HepG2 (cell line): Measurements from ENCODE around the gene CDCA5. TPM values are rescaled to one million over a fixed set of nuclear protein-coding genes. Genes with fewer than 3 reads are reported as not detected.

ENCODE experiments used
- ATAC-seq: fragments of 200-7000 bp; cut with Tn5 transposase; 3 replicates; pipeline ENCODE4 v1.9.1; 2020; ENCODE audit warnings: mild to moderate bottlenecking, moderate library complexity
- BruUV-seq: library from RNA; stranded (reverse); fragments of 400-500 nt; replicated peaks from 2 replicates; lab custom pipeline; 2021; lab: Mats Ljungman, UMichigan
- CTCF ChIA-PET: fragments of 300-600 bp; formaldehyde crosslinking; extraction: SDS; loops from one replicate; lab custom pipeline; 2021; ENCODE audit warnings: low total read pairs, inconsistent platforms, low intra/inter-chr PET ratio; lab: Yijun Ruan, JAX
- POLR2A ChIA-PET: fragments of 350-600 bp; sonication (Branson Sonifier 250); formaldehyde crosslinking; loops from one replicate; lab custom pipeline; 2020; ENCODE audit warnings: antibody characterized with exemption, inconsistent platforms; lab: Yijun Ruan, JAX
- DNase-seq: peaks from one replicate; pipeline ENCODE4 v3.0.0-alpha.2; 2015; ENCODE audit warnings: low spot score
- FAIRE-seq: peaks from 3 replicates; lab custom pipeline; 2011; peaks lifted over from hg19 to GRCh38; lab: Jason Lieb, UNC
- H2AFZ ChIP-seq: one replicate; pipeline ENCODE4 v1.6.1; 2011; ENCODE audit warnings: low read length, inconsistent platforms
- H3K27ac ChIP-seq: fragments of 300-600 bp; 3 replicates; pipeline ENCODE4 v1.8.0; 2011; ENCODE audit warnings: mixed run types, mild to moderate bottlenecking, mixed read lengths, low read length, inconsistent platforms; ENCODE audit not compliant: insufficient read depth; ENCODE audit errors: extremely low read length
- H3K27me3 ChIP-seq, 2 experiments: fragments of 200-600 bp in 1 of 2; 2 replicates in 1 of 2; 3 replicates in 1 of 2; pipeline versions ENCODE4 v1.6.0 to v1.8.0; 2011; ENCODE audit warnings: low read length in 2 of 2, mild to moderate bottlenecking in 2 of 2, moderate library complexity in 2 of 2, inconsistent platforms in 1 of 2; ENCODE audit not compliant: insufficient read depth in 2 of 2, control insufficient read depth in 1 of 2
- H3K36me3 ChIP-seq, 2 experiments: fragments of 200-600 bp in 1 of 2; replicated peaks in 1 of 2; 2 replicates in 1 of 2; 3 replicates in 1 of 2; pipeline versions ENCODE4 v1.5.1 to v1.8.0; 2011; ENCODE audit warnings: low read length in 2 of 2, inconsistent platforms in 1 of 2; ENCODE audit not compliant: insufficient read depth in 2 of 2, control insufficient read depth in 1 of 2
- H3K4me1 ChIP-seq: 2 replicates; pipeline ENCODE4 v1.5.1; 2012; ENCODE audit warnings: low read length, inconsistent platforms; ENCODE audit not compliant: insufficient read depth
- H3K4me2 ChIP-seq: 2 replicates; pipeline ENCODE4 v1.6.0; 2011; ENCODE audit warnings: low read depth, low read length, inconsistent platforms
- H3K4me3 ChIP-seq, 3 experiments: fragments of 200-600 bp in 1 of 3; sonication (generic), shearing (Covaris generic) in 1 of 3; replicated peaks in 1 of 3; 2 replicates each; pipeline ENCODE4 v1.5.1; 2011 to 2016; ENCODE audit warnings: low read length in 3 of 3, inconsistent platforms in 2 of 3, low read depth in 2 of 3, mild to moderate bottlenecking in 2 of 3, control low read depth in 1 of 3, mixed read lengths in 1 of 3; ENCODE audit not compliant: insufficient read depth in 1 of 3
- H3K79me2 ChIP-seq: one replicate; pipeline ENCODE4 v1.6.1; 2011; ENCODE audit warnings: low read length, inconsistent platforms; ENCODE audit not compliant: insufficient read depth
- H3K9ac ChIP-seq: 2 replicates; pipeline ENCODE4 v1.6.0; 2011; ENCODE audit warnings: mild to moderate bottlenecking, low read depth, low read length, inconsistent platforms; ENCODE audit not compliant: insufficient read depth
- H3K9me3 ChIP-seq: 2 replicates; pipeline ENCODE4 v1.5.1; 2012; ENCODE audit warnings: mild to moderate bottlenecking, low read length
- H4K20me1 ChIP-seq: 2 replicates; pipeline ENCODE4 v1.6.0; 2011; ENCODE audit warnings: inconsistent platforms, mild to moderate bottlenecking, low read length, moderate library complexity; ENCODE audit not compliant: insufficient read depth
- AHR ChIP-seq: IDR thresholded peaks from 2 replicates; pipeline ENCODE4 v1.6.1; 2018; ENCODE audit warnings: missing genetic modification reagents, missing compliant biosample characterization
- ATF4 ChIP-seq, 2 experiments: fragments of 450-650 bp in 1 of 2; sonication (generic) in 1 of 2; formaldehyde crosslinking; IDR thresholded peaks; 2 replicates each; pipeline versions ENCODE4 v1.5.0 to v1.8.0; 2020 to 2022; ENCODE audit warnings: mild to moderate bottlenecking in 1 of 2, missing genetic modification reagents in 1 of 2
- CSRNP1 ChIP-seq: sonication (generic); formaldehyde crosslinking; IDR thresholded peaks from 2 replicates; pipeline ENCODE4 v1.8.1; 2023; ENCODE audit warnings: mild to moderate bottlenecking, missing genetic modification reagents
- HNRNPL ChIP-seq: fragments of 200-400 bp; formaldehyde crosslinking; IDR thresholded peaks from 2 replicates; pipeline ENCODE4 v1.6.1; 2017; ENCODE audit warnings: mild to moderate bottlenecking, low read depth, low read length
- MNT ChIP-seq: fragments of 450-650 bp; IDR thresholded peaks from 2 replicates; pipeline ENCODE4 v1.6.1; 2016
- POLR2A ChIP-seq, 2 experiments: IDR thresholded peaks; 2 replicates each; pipeline ENCODE4 v1.6.1; 2011; ENCODE audit warnings: low read depth in 2 of 2, low read length in 2 of 2, mild to moderate bottlenecking in 1 of 2, moderate library complexity in 1 of 2; ENCODE audit not compliant: insufficient read depth in 1 of 2
- POLR2AphosphoS2 ChIP-seq: IDR thresholded peaks from 2 replicates; pipeline ENCODE4 v1.6.1; 2011; ENCODE audit warnings: low read depth, low read length, improper control_type of control experiment
- RAD21 ChIP-seq: fragments of 450-650 bp; formaldehyde crosslinking; IDR thresholded peaks from 2 replicates; pipeline ENCODE4 v1.5.0; 2020; ENCODE audit warnings: mild to moderate bottlenecking
- RBFOX2 ChIP-seq: fragments of 200-400 bp; formaldehyde crosslinking; IDR thresholded peaks from 2 replicates; pipeline ENCODE4 v1.6.1; 2017; ENCODE audit warnings: low read depth, mild to moderate bottlenecking, low read length
- RNF2 ChIP-seq: fragments of 450-650 bp; conservative IDR thresholded peaks from 2 replicates; pipeline ENCODE4 v1.6.1; 2016; ENCODE audit warnings: low read depth
- SAFB2 ChIP-seq: sonication (generic); formaldehyde crosslinking; IDR thresholded peaks from 2 replicates; pipeline ENCODE4 v1.5.1; 2020; ENCODE audit warnings: missing genetic modification reagents, low read depth, mild to moderate bottlenecking, borderline replicate concordance
- SIX1 ChIP-seq: sonication (generic); formaldehyde crosslinking; IDR thresholded peaks from 2 replicates; pipeline ENCODE4 v1.4.0; 2020; ENCODE audit warnings: missing genetic modification reagents, borderline replicate concordance
- TMF1 ChIP-seq: sonication (generic); formaldehyde crosslinking; IDR thresholded peaks from 2 replicates; pipeline ENCODE4 v1.8.1; 2022; ENCODE audit warnings: low read depth, missing genetic modification reagents
- ZNF30 ChIP-seq: sonication (generic); formaldehyde crosslinking; IDR thresholded peaks from 2 replicates; pipeline ENCODE4 v1.5.0; 2020; ENCODE audit warnings: mild to moderate bottlenecking, missing genetic modification reagents
- ZNF713 ChIP-seq: sonication (generic); formaldehyde crosslinking; IDR thresholded peaks from 2 replicates; pipeline ENCODE4 v1.4.0; 2020; ENCODE audit warnings: mild to moderate bottlenecking, missing genetic modification reagents
- WGBS: methylation state at CpG from one replicate; pipeline ENCODE4 v1.1.6; 2017; ENCODE audit warnings: low lambda C conversion rate; 5-methylcytosine and 5-hydroxymethylcytosine counted together
- in situ Hi-C: cut with HindIII; loops from 2 replicates; pipeline ENCODE4 v1.10.0; 2017; ENCODE audit warnings: low pct_unique_long_range_greater_than_20kb; ENCODE audit not compliant: extremely low pct_ligation_motif_present
- intact Hi-C: fragments of 100-400 bp; cut with micrococcal nuclease; formaldehyde crosslinking; loops from one replicate; pipeline ENCODE4 v1.10.0; 2022; ENCODE audit not compliant: unreplicated experiment
- polyA plus RNA-seq, 8 experiments: library from polyadenylated mRNA; depleted of rRNA in 3 of 8; stranded (reverse) in 7 of 8; unstranded in 1 of 8; fragments of >200 nt; fragmentation: Illumina TruSeq in 4 of 8; extraction: Trizol in 4 of 8; gene quantifications; 2 replicates each; pipeline versions ENCODE4 v1.2.1 to v1.2.3, GENCODE V29; 2011 to 2016; ENCODE audit warnings: low read depth in 4 of 8, missing spikeins in 1 of 8, mixed read lengths in 1 of 8; ENCODE audit not compliant: insufficient read depth in 1 of 8
- total RNA-seq, 5 experiments: library from RNA; depleted of rRNA; stranded (reverse); fragments of >200 nt; fragmentation: Illumina TruSeq; extraction: Trizol; gene quantifications; 2 replicates each; pipeline ENCODE4 v1.2.3, GENCODE V29; 2016; ENCODE audit warnings: low read depth in 1 of 5
- TF ChIP-seq, protein P1 (sequence below): sonication (generic); formaldehyde crosslinking; IDR thresholded peaks from 2 replicates; pipeline ENCODE4 v1.5.1; 2020; ENCODE audit warnings: mild to moderate bottlenecking, missing genetic modification reagents, moderate library complexity

The CDCA5 gene
- total and polyA plus RNA-seq, 2 of the 13 experiments (the other 11 are each of a cell fraction or from before 2014, with no cell fraction given) = 13.5 to 50.6 TPM

GRCh38 chr11:65116370-65117205 is 32.7 kb upstream of the CDCA5 start (continued):
- TF ChIP-seq ATF4 (CRISPR knock-in tag; IDR thresholded peaks at IDR 0.05) = no peak
- TF ChIP-seq ZNF713 (CRISPR knock-in tag) = no peak
- TF ChIP-seq HNRNPL = 0 out of 2 replicates have a peak, but pooled peaks have one; percentile 60
- TF ChIP-seq RAD21 (CRISPR knock-in tag) = no peak
- no peak for TF ChIP-seq TMF1 (CRISPR knock-in tag)
- 0 out of 2 replicates have a peak, but pooled peaks have one; percentile 14 for TF ChIP-seq RNF2
- TF ChIP-seq AHR = no peak
- no peak for TF ChIP-seq SIX1 (CRISPR knock-in tag)
- TF ChIP-seq ZNF30 (CRISPR knock-in tag) = no peak
- TF ChIP-seq, all 625 proteins: peak for 35

DNA sequence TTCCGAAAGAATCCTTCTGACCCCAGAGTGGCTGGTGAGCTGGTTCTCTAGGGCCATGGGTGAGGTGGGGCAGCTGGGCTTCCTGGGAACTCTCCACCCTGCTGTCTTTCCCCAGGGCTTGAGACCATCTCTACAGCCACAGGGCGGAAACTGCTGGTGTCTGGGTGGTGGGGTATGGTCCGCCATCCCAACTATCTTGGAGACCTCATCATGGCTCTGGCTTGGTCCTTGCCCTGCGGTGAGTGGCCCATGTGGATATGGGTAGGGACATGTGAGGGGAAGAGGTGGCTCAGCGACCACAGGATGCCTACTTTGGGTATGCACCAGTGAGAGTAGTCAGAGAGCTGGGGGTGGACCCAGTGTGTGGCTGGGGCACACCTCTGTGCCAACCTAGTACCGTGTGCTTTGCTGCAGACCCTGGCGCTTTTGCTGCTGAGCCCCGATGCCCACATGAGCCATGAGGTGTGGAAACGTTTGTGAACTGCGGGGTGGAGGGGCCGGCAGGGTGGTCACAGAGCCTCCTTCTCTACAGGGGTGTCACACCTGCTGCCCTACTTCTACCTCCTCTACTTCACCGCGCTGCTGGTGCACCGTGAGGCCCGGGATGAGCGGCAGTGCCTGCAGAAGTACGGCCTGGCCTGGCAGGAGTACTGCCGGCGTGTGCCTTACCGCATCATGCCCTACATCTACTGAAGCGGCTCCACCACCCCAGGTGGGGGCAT is 31.7 kb upstream of the CDCA5 start:
- no TSS peak for BruUV-seq
- intact Hi-C loops (loop anchor here (2.0 kb wide), 1 partner anchor 51 kb away; no protein-coding TSS in a partner anchor), in situ Hi-C loops (no loop called here)
- no peak overlapping the region for H3K27ac ChIP-seq
- H3K9ac ChIP-seq = no peak overlapping the region
- H3K27me3 ChIP-seq = no peaks in the 10 kb centered on the region
- no peak for FAIRE-seq
- H2AFZ ChIP-seq = no peak overlapping the region
- H3K79me2 ChIP-seq = peaks cover 12% of the 10 kb centered on the region
- peaks cover 3 to 18% of the 10 kb centered on the region in 2 experiments; a peak in 4 of 5 replicates for H3K36me3 ChIP-seq
- H3K9me3 ChIP-seq = no peaks in the 10 kb centered on the region
- WGBS = 98% methylated on average over 13 of the region's 21 CpGs
- no peak overlapping the region for H3K4me3 ChIP-seq
- no peak for DNase-seq
- H3K4me2 ChIP-seq = no peak overlapping the region
- ChIA-PET CTCF (no interaction called here), POLR2A (no interaction called here)
- no peak for ATAC-seq
- no peaks in the 10 kb centered on the region for H4K20me1 ChIP-seq
- TF ChIP-seq MNT (peak; percentile 43; the same call in 1 of the 2 replicates), RBFOX2 (peak; percentile 64), SAFB2 (no peak), POLR2A (IDR thresholded peaks at IDR 0.05; ENCODE audit: insufficient read depth in 1 of 2, low read depth in 2 of 2, low read length in 2 of 2) (peak in 1 of 2 experiments; percentile 30; a peak in 1 of 4 replicates), POLR2AphosphoS2 (peak; percentile 44; the same call in 1 of the 2 replicates), CSRNP1 (CRISPR knock-in tag) (0 out of 2 replicates have a peak, but pooled peaks have one; percentile 31)
- TF ChIP-seq, protein P1, sequence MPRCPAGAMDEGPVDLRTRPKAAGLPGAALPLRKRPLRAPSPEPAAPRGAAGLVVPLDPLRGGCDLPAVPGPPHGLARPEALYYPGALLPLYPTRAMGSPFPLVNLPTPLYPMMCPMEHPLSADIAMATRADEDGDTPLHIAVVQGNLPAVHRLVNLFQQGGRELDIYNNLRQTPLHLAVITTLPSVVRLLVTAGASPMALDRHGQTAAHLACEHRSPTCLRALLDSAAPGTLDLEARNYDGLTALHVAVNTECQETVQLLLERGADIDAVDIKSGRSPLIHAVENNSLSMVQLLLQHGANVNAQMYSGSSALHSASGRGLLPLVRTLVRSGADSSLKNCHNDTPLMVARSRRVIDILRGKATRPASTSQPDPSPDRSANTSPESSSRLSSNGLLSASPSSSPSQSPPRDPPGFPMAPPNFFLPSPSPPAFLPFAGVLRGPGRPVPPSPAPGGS (CRISPR knock-in tag) = no peak
- H3K4me1 ChIP-seq = peaks cover 44% of the 10 kb centered on the region
